ENCODE data around the gene SCN9A. TPM values are rescaled to one million over a fixed set of nuclear protein-coding genes. Genes with fewer than 3 reads are reported as not detected.

The SCN9A gene
- total RNA-seq, 3 donors from 2014 or later (not counting 1 experiment from before 2014, with no cell fraction given) = 0.28 to 1.4 (median 0.39) TPM

DNA sequence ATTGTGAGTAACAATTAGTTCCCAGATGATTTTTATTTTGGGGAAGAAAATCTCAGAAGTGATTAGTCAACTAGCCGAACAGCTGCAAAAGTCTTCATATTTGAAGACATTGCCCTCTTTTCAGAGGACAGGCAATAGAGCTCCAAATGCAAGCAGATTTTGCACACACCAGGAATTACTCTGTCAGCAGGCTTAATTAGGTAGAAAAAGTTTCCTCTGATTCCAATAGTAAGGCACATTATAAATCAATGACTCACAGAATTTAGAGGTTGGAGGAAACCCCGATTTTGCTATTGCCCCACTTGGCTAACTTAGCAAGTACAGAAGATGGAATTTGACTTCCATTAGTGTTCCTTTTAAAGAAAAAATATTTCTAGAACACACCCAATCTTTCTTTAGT, 217.2 kb downstream of the SCN9A start:
- Mint-ChIP-seq H3K4me3 (no peak overlapping the region), H3K9me3 (peaks cover 0 to 2% of the 10 kb centered on the region in 2 donors), H3K4me1 (no peaks in the 10 kb centered on the region), H3K27ac (no peak overlapping the region), H3K27me3 (ENCODE audit: low read depth in 2 of 2) (no peaks in the 10 kb centered on the region), H3K36me3 (no peaks in the 10 kb centered on the region)
- no peak for ATAC-seq
- H3K27me3 ChIP-seq (ENCODE audit: control insufficient read depth, insufficient read depth, low read length) = no peaks in the 10 kb centered on the region
- no peak for DNase-seq
- H3K36me3 ChIP-seq (ENCODE audit: control insufficient read depth, insufficient read depth, low read length) = no peaks in the 10 kb centered on the region
- no peaks in the 10 kb centered on the region for H3K4me1 ChIP-seq (ENCODE audit: control insufficient read depth, insufficient read depth, low read length)
- no peak overlapping the region for H3K4me3 ChIP-seq (ENCODE audit: low read length)
- 92% methylated on average over 2 of the region's 2 CpGs for WGBS (ENCODE audit: insufficient coverage)
- TF ChIP-seq, protein P1, sequence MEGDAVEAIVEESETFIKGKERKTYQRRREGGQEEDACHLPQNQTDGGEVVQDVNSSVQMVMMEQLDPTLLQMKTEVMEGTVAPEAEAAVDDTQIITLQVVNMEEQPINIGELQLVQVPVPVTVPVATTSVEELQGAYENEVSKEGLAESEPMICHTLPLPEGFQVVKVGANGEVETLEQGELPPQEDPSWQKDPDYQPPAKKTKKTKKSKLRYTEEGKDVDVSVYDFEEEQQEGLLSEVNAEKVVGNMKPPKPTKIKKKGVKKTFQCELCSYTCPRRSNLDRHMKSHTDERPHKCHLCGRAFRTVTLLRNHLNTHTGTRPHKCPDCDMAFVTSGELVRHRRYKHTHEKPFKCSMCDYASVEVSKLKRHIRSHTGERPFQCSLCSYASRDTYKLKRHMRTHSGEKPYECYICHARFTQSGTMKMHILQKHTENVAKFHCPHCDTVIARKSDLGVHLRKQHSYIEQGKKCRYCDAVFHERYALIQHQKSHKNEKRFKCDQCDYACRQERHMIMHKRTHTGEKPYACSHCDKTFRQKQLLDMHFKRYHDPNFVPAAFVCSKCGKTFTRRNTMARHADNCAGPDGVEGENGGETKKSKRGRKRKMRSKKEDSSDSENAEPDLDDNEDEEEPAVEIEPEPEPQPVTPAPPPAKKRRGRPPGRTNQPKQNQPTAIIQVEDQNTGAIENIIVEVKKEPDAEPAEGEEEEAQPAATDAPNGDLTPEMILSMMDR (IDR thresholded peaks at IDR 0.05) = no peak
- H3K27ac ChIP-seq (ENCODE audit: low read length) = no peak overlapping the region
- intact Hi-C loops (cut with micrococcal nuclease) = no loop called here
- H3K9me3 ChIP-seq (ENCODE audit: control insufficient read depth, insufficient read depth, low read length) = no peaks in the 10 kb centered on the region

DNA sequence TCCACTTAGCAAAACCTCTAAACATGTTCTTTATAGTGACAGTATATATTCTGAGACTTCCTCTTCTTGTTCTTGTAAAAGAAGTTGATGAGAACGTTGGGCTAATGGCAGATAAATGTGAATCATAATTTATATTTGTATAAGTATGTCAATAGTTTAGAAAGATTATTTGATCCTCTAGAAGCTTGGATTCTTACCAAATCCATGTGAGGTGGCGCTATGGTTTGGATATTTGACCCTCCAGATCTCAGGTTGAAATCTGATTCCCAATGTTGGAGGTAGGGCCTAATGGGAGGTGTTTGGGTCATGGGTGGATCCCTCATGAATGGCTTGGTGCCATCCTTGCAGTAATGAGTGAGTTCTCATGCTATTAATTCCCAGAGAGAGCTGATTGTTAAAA, 218.2 kb downstream of the SCN9A start:
- intact Hi-C loops (cut with micrococcal nuclease) = no loop called here
- no peaks in the 10 kb centered on the region for H3K4me1 Mint-ChIP-seq

DNA sequence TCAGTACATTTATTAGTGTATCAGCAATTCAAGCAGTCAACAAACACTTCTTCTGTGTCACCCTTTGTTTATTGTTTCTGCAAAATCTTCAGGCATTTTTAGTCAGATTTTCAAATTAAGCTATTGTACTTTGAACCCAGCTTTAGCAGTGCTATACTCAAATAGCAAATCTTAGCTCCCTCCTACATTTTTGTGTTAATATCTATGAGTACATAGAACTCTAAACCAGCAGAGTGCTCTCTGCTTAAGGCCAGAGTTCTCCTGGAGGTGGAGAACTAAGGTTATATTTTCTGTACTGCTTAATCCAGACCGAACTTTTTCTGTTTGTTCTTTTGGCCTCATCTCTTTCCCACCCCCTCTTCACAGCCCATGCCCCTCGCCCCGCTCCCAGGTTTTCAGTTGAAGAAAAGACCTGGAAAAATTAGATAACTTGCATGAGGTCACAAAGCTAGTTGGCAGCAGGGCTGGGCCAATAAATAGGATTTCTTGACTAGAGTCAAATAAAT, 218.7 kb downstream of the SCN9A start:
- H3K27ac Mint-ChIP-seq = no peak overlapping the region
- no peaks in the 10 kb centered on the region for H3K27me3 Mint-ChIP-seq (ENCODE audit: low read depth in 2 of 2)
- H3K4me1 Mint-ChIP-seq = no peaks in the 10 kb centered on the region
- peaks cover 0 to 4% of the 10 kb centered on the region in 2 donors for H3K9me3 Mint-ChIP-seq
- Histone ChIP-seq H3K4me1 (ENCODE audit: control insufficient read depth, insufficient read depth, low read length) (no peaks in the 10 kb centered on the region), H3K36me3 (ENCODE audit: control insufficient read depth, insufficient read depth, low read length) (no peaks in the 10 kb centered on the region), H3K27ac (ENCODE audit: low read length) (no peak overlapping the region), H3K4me3 (ENCODE audit: low read length) (no peak overlapping the region), H3K9me3 (ENCODE audit: control insufficient read depth, insufficient read depth, low read length) (no peaks in the 10 kb centered on the region), H3K27me3 (ENCODE audit: control insufficient read depth, insufficient read depth, low read length) (no peaks in the 10 kb centered on the region)
- WGBS (ENCODE audit: insufficient coverage) = 92% methylated on average over 3 of the region's 3 CpGs
- intact Hi-C loops (cut with micrococcal nuclease) = no loop called here
- H3K4me3 Mint-ChIP-seq = no peak overlapping the region
- TF ChIP-seq, protein P1 (IDR thresholded peaks at IDR 0.05) = no peak
- no peak for DNase-seq
- no peak for ATAC-seq
- no peaks in the 10 kb centered on the region for H3K36me3 Mint-ChIP-seq

More for the DNA sequence above, 218.2 kb downstream of the SCN9A start:
- DNase-seq (no peak), ATAC-seq (no peak)
- H3K36me3 Mint-ChIP-seq = no peaks in the 10 kb centered on the region
- no peaks in the 10 kb centered on the region for H3K36me3 ChIP-seq (ENCODE audit: control insufficient read depth, insufficient read depth, low read length)
- H3K27ac ChIP-seq (ENCODE audit: low read length) = no peak overlapping the region
- H3K27me3 ChIP-seq (ENCODE audit: control insufficient read depth, insufficient read depth, low read length) = no peaks in the 10 kb centered on the region
- no peaks in the 10 kb centered on the region for H3K9me3 ChIP-seq (ENCODE audit: control insufficient read depth, insufficient read depth, low read length)
- TF ChIP-seq, protein P1 (IDR thresholded peaks at IDR 0.05) = no peak
- WGBS (ENCODE audit: insufficient coverage) = 51% methylated on average over 2 of the region's 2 CpGs
- no peak overlapping the region for H3K27ac Mint-ChIP-seq
- no peak overlapping the region for H3K4me3 ChIP-seq (ENCODE audit: low read length)
- H3K4me1 ChIP-seq (ENCODE audit: control insufficient read depth, insufficient read depth, low read length) = no peaks in the 10 kb centered on the region
- no peaks in the 10 kb centered on the region for H3K27me3 Mint-ChIP-seq (ENCODE audit: low read depth in 2 of 2)
- no peak overlapping the region for H3K4me3 Mint-ChIP-seq
- H3K9me3 Mint-ChIP-seq = peaks cover 0 to 4% of the 10 kb centered on the region in 2 donors

DNA sequence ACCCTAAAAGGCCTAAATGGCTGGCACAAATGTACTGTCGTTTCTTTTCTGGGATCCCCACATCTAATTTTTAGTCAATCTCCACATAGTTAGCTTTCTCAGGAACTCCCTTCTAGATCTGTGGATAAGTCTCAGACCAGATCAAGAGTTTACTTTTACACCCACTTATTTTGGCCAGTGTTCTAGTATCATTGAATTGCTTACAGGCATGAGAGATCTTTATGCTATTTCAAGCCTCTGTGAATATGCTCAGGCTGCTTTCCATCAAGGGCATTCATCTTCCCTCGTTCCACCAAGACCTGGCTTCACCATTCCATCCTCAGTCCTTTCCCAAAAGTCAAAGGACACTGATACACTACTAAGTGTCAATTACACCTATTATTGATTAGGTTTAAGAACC, 220.2 kb downstream of the SCN9A start:
- Histone ChIP-seq H3K27me3 (ENCODE audit: control insufficient read depth, insufficient read depth, low read length) (no peaks in the 10 kb centered on the region), H3K36me3 (ENCODE audit: control insufficient read depth, insufficient read depth, low read length) (no peaks in the 10 kb centered on the region), H3K4me1 (ENCODE audit: control insufficient read depth, insufficient read depth, low read length) (no peaks in the 10 kb centered on the region), H3K27ac (ENCODE audit: low read length) (no peak overlapping the region), H3K9me3 (ENCODE audit: control insufficient read depth, insufficient read depth, low read length) (no peaks in the 10 kb centered on the region), H3K4me3 (ENCODE audit: low read length) (no peak overlapping the region)
- H3K9me3 Mint-ChIP-seq = peaks cover 0 to 4% of the 10 kb centered on the region in 2 donors
- no peaks in the 10 kb centered on the region for H3K36me3 Mint-ChIP-seq
- no peak overlapping the region for H3K27ac Mint-ChIP-seq
- DNase-seq = no peak
- no peak for ATAC-seq
- 70% methylated on average over 2 of the region's 2 CpGs for WGBS (ENCODE audit: insufficient coverage)
- H3K4me1 Mint-ChIP-seq = no peaks in the 10 kb centered on the region
- TF ChIP-seq, protein P1 (IDR thresholded peaks at IDR 0.05) = no peak
- H3K4me3 Mint-ChIP-seq = no peak overlapping the region
- intact Hi-C loops (cut with micrococcal nuclease) = no loop called here
- no peaks in the 10 kb centered on the region for H3K27me3 Mint-ChIP-seq (ENCODE audit: low read depth in 2 of 2)
